NB4 (cell line): ENCODE measurements around the gene LETM1.

Source experiments
- MYC ChIP-seq: IDR thresholded peaks from 2 replicates; pipeline ENCODE4 v1.6.1; 2011; ENCODE audit warnings: low read depth, low read length
- TF ChIP-seq, protein P1 (sequence below): IDR thresholded peaks from one replicate; pipeline ENCODE4 v1.5.1; 2012; ENCODE audit warnings: low read depth, low read length

GRCh38 chr4:1786544-1787362, 69.2 kb downstream of the LETM1 start:
- TF ChIP-seq, protein P1, sequence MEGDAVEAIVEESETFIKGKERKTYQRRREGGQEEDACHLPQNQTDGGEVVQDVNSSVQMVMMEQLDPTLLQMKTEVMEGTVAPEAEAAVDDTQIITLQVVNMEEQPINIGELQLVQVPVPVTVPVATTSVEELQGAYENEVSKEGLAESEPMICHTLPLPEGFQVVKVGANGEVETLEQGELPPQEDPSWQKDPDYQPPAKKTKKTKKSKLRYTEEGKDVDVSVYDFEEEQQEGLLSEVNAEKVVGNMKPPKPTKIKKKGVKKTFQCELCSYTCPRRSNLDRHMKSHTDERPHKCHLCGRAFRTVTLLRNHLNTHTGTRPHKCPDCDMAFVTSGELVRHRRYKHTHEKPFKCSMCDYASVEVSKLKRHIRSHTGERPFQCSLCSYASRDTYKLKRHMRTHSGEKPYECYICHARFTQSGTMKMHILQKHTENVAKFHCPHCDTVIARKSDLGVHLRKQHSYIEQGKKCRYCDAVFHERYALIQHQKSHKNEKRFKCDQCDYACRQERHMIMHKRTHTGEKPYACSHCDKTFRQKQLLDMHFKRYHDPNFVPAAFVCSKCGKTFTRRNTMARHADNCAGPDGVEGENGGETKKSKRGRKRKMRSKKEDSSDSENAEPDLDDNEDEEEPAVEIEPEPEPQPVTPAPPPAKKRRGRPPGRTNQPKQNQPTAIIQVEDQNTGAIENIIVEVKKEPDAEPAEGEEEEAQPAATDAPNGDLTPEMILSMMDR: no peak
- no peak for TF ChIP-seq MYC
